ENCODE results near the gene CPED1.

- no peak for TF ChIP-seq USF2 (CRISPR knock-in tag; IDR thresholded peaks at IDR 0.05)
- TF ChIP-seq ATF6 (CRISPR knock-in tag; IDR thresholded peaks at IDR 0.05) = no peak
- TF ChIP-seq GABPB1 (CRISPR knock-in tag; IDR thresholded peaks at IDR 0.05) = no peak
Observed at GRCh38 chr7:121062671-121063279, 74.3 kb downstream of the CPED1 start.

Data from WTC11 (cell line).